SK-N-SH (cell line): ENCODE data around the gene HBZ.

Source experiments
- CHD2 ChIP-seq: fragments of 150-350 bp; IDR thresholded peaks from 2 replicates; pipeline ENCODE4 v1.6.1; 2018; ENCODE audit warnings: low read length; ENCODE audit not compliant: partially characterized antibody
- CTCF ChIP-seq: fragments of 200-600 bp; sonication (generic); IDR thresholded peaks from 2 replicates; pipeline ENCODE4 v1.6.1; 2017; ENCODE audit warnings: antibody characterized with exemption, mild to moderate bottlenecking, moderate library complexity
- EP300 ChIP-seq, 2 experiments: IDR thresholded peaks; 2 replicates each; pipeline versions ENCODE4 v1.4.0 to v1.6.1; 2012; ENCODE audit warnings: borderline replicate concordance in 1 of 2, low read depth in 1 of 2, low read length in 1 of 2
- GABPA ChIP-seq: IDR thresholded peaks from 2 replicates; pipeline ENCODE4 v1.4.0; 2012; ENCODE audit warnings: low read depth, mild to moderate bottlenecking
- POLR2AphosphoS5 ChIP-seq: IDR thresholded peaks from 2 replicates; pipeline ENCODE4 v1.6.1; 2012; ENCODE audit warnings: low read depth, low read length
- RCOR1 ChIP-seq: fragments of 150-350 bp; IDR thresholded peaks from 2 replicates; pipeline ENCODE4 v1.6.1; 2017; ENCODE audit warnings: antibody characterized with exemption, low read length
- ZBTB33 ChIP-seq: IDR thresholded peaks from 2 replicates; pipeline ENCODE4 v1.4.0; 2012; ENCODE audit warnings: low read depth, borderline replicate concordance

- no peak for TF ChIP-seq CTCF
- TF ChIP-seq CHD2, result no peak
- no peak for TF ChIP-seq GABPA
- TF ChIP-seq RCOR1, result no peak
- no peak for TF ChIP-seq EP300 (IDR thresholded peaks at IDR 0.05; ENCODE audit: borderline replicate concordance in 1 of 2, low read depth in 1 of 2, low read length in 1 of 2)
- TF ChIP-seq ZBTB33, result no peak
- no peak for TF ChIP-seq POLR2AphosphoS5
Measured at GRCh38 chr16:146646-147045, 5.8 kb upstream of the HBZ start.
